Measurements from ENCODE around the gene CC2D2B. TPM values are rescaled to one million over a fixed set of nuclear protein-coding genes. Genes with fewer than 3 reads are reported as not detected.
"Not testable (repeated sequence)": the region's sequence is repeated elsewhere in the genome, so short reads cannot be mapped to it uniquely, and the experiment has no call there.

Gene CC2D2B
- total and polyA plus RNA-seq, 9 donors: 0.35 to 1.9 (median 0.92) TPM

DNA sequence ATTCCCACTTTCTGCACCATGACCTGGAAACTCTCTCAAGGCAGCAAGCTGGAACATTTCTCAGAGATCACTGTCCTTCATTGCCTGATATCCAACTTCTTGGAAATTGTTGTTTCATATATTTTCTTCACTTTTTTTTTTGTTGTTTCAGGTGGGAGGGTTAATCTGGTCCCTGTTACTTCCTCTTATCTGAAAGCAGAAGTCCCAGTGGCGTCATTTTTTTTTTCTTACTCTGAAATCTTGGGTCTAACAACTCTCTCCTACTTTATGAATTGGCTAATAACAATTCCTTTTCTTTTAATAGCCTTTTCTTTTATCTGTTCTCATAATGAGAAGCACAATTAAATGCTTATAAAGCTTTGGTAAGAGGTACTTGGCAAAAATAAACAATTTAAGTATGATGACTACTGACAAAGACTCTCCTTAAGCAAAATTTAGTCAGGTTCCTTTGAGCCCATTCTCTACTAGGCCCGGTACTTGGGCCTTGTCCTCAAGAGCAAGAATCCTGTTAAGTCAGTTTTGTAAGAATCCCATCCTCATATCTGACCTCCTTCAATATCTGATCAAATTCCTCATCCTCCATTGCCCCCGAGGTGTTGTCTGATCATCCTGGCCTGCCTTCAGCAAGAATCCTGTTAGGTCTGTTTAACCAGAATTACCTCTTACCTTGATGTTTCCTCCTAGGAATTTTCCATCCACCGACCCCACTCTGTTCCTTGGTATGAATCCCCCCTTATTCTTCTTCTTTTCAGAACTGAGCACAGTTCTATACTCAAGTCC lies 11.5 kb upstream of the CC2D2B start:
- TF ChIP-seq EP300 (IDR thresholded peaks at IDR 0.05) (no peak), POLR2A (IDR thresholded peaks at IDR 0.05) (no peak)
- TF ChIP-seq, protein P1, sequence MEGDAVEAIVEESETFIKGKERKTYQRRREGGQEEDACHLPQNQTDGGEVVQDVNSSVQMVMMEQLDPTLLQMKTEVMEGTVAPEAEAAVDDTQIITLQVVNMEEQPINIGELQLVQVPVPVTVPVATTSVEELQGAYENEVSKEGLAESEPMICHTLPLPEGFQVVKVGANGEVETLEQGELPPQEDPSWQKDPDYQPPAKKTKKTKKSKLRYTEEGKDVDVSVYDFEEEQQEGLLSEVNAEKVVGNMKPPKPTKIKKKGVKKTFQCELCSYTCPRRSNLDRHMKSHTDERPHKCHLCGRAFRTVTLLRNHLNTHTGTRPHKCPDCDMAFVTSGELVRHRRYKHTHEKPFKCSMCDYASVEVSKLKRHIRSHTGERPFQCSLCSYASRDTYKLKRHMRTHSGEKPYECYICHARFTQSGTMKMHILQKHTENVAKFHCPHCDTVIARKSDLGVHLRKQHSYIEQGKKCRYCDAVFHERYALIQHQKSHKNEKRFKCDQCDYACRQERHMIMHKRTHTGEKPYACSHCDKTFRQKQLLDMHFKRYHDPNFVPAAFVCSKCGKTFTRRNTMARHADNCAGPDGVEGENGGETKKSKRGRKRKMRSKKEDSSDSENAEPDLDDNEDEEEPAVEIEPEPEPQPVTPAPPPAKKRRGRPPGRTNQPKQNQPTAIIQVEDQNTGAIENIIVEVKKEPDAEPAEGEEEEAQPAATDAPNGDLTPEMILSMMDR (IDR thresholded peaks at IDR 0.05): no peak
- 95 to 97% (median 95%) methylated on average over 4 of the region's 4 CpGs for WGBS, 3 donors
- intact Hi-C loops (cut with DNase I): no loop called here
- Histone ChIP-seq H3K36me3 (no peaks in the 10 kb centered on the region), H3K4me3 (no peak overlapping the region), H3K4me1 (ENCODE audit: insufficient read depth) (no peaks in the 10 kb centered on the region), H3K9me3 (no peaks in the 10 kb centered on the region), H3K27me3 (no peaks in the 10 kb centered on the region), H3K27ac (no peak overlapping the region)
- no peak for DNase-seq

DNA sequence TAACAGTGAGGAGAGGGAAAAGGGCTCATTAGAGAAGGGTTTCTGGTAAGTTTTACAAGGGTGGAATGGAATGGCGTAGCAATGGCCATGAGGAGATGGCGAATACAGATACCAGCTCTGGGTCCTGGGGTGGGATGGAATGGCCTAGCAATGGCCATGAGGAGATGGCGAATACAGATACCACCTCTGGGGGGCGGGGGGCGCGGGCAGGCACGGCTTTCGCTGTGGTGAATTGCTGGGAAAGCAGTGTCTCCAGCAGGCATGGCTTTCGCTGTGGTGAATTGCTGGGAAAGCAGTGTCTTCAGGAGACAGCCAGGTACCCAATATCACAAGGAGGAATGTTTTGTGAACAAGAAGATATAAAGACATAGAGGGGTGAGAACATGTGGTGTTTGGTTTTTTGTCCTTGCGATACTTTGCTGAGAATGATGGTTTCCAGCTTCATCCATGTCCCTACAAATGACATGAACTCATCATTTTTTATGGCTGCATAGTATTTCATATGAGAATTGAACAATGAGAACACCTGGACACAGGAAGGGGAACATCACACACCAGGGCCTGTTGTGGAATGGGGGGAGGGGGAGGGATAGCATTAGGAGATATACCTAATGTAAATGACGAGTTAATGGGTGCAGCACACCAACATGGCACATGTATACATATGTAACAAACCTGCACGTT lies 1.7 kb upstream of the CC2D2B start:
- H3K9me3 ChIP-seq; H3K36me3 ChIP-seq; H3K27ac ChIP-seq; H3K27me3 ChIP-seq; H3K4me1 ChIP-seq (ENCODE audit: insufficient read depth); H3K4me3 ChIP-seq; intact Hi-C loops (cut with DNase I); DNase-seq: not testable (repeated sequence)
- WGBS, 3 donors: 95 to 98% (median 97%) methylated on average over 12 of the region's 12 CpGs

DNA sequence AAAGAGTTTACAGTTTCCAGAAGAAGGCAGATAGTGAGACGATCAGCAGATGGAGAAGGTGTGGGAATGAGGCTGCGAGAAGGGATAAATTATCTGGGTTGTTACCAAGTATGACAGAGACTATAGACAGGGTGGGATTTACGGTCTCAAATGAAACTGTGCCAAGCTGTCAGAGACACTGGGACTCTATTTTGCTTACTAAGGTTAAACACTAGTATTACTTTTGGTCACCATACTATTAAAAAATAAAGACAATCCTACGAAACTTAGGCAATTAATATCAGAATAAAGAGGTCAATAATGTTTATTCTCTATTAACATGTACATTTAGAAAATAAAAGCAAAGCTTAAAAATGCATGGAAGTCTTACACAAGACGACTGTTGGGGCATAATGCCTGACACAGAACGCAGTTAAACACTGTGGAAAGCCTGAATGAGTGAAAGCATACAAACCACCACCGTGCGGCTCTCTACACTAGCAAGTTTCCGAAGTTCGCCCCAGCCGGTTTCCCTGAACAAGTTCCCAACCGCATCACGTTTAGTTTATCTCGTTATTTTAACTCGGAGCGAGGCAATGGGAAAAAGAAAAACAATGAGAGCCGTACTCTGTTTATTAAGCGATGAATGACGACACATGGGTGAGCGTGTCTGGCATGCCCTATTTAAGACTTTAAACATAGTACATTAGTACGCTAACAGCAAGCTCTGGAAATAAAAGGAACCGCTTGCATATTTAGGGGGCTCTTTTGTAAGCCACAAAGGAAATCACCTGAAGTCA lies 909 bp upstream of the CC2D2B start:
- Histone ChIP-seq H3K36me3 (no peaks in the 10 kb centered on the region), H3K4me1 (ENCODE audit: insufficient read depth) (peaks cover 2% of the 10 kb centered on the region), H3K9me3 (no peaks in the 10 kb centered on the region), H3K27me3 (no peaks in the 10 kb centered on the region), H3K4me3 (peak overlapping the region; percentile 50), H3K27ac (peak overlapping the region; percentile 85)
- TF ChIP-seq, protein P1 (IDR thresholded peaks at IDR 0.05): no peak
- no peak for TF ChIP-seq EP300 (IDR thresholded peaks at IDR 0.05)
- TF ChIP-seq POLR2A (IDR thresholded peaks at IDR 0.05): no peak
- WGBS, 3 donors: 6 to 8% (median 7%) methylated on average over 22 of the region's 22 CpGs
- peak; percentile 32 to 51 (median 41) for DNase-seq
- intact Hi-C loops (cut with DNase I): no loop called here

DNA sequence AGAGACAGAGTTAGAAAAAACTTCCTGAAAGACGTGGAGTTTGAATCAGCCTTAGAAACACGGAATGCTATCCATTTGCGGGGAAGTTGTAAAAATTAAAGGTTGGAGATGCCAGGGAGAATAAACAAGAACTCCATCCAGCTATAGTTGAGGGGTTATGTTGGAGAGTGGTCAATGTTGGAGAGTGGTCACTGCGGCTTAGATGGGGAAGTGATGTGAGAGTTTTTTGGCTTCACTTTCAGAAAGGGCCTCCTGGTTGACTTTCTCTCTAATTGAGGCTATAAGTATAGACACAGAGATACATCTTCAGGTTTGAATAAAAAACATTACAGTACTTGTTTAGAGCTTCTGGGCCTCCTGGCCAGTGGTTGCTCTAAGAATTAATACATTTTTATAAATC lies 675 bp downstream of the CC2D2B start:
- WGBS, 3 donors: 51 to 54% (median 52%) methylated on average over 4 of the region's 4 CpGs
- intact Hi-C loops (cut with DNase I): no loop called here
- TF ChIP-seq, protein P1 (IDR thresholded peaks at IDR 0.05): no peak
- TF ChIP-seq POLR2A (IDR thresholded peaks at IDR 0.05) (no peak), EP300 (IDR thresholded peaks at IDR 0.05) (no peak)
- Histone ChIP-seq H3K27ac (no peak overlapping the region), H3K27me3 (no peaks in the 10 kb centered on the region), H3K36me3 (no peaks in the 10 kb centered on the region), H3K9me3 (no peaks in the 10 kb centered on the region), H3K4me3 (no peak overlapping the region), H3K4me1 (ENCODE audit: insufficient read depth) (peaks cover 2% of the 10 kb centered on the region)
- no peak for DNase-seq
